Peyer's patch (tissue), 4 donors: Measurements from ENCODE around the gene SPDYE1.
"Not testable (repeated sequence)": the region's sequence is repeated elsewhere in the genome, so short reads cannot be mapped to it uniquely, and the experiment has no call there.

Experiments
- POLR2A ChIP-seq, 2 donors: fragments of 450-650 bp; IDR thresholded peaks; one replicate each; pipeline ENCODE4 v1.5.1; 2017; ENCODE audit warnings: antibody characterized with exemption in 2 of 2, mild to moderate bottlenecking in 2 of 2, moderate library complexity in 2 of 2
- TF ChIP-seq, protein P1 (sequence below), 6 experiments: fragments of 450-650 bp in 4 of 6; fragments of 200-600 bp in 2 of 6; sonication (generic) in 1 of 6; IDR thresholded peaks; one replicate each; pipeline ENCODE4 v1.5.1; 2017 to 2019; ENCODE audit warnings: antibody characterized with exemption in 6 of 6, mild to moderate bottlenecking in 3 of 6, moderate library complexity in 1 of 6

DNA sequence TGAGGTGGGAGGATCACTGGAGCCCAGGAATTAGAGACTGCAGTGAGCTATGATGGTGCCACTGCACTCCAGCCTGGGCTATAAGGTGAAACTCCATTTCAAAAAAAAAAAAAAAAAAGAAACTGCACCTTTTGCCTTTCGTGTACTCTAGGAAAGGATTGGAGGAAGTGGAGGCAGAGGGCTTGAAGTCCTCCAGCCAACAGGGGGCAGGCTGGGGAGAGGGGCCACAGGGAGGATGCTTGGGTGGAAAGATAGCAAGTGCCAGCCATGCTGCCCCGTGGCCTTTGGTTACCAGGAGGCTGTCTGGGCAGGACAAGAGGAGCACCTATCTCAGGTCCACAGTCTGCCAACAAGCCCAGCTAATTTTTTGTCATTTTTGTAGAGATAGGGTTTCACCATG is 14.0 kb upstream of the SPDYE1 start:
- TF ChIP-seq, protein P1, sequence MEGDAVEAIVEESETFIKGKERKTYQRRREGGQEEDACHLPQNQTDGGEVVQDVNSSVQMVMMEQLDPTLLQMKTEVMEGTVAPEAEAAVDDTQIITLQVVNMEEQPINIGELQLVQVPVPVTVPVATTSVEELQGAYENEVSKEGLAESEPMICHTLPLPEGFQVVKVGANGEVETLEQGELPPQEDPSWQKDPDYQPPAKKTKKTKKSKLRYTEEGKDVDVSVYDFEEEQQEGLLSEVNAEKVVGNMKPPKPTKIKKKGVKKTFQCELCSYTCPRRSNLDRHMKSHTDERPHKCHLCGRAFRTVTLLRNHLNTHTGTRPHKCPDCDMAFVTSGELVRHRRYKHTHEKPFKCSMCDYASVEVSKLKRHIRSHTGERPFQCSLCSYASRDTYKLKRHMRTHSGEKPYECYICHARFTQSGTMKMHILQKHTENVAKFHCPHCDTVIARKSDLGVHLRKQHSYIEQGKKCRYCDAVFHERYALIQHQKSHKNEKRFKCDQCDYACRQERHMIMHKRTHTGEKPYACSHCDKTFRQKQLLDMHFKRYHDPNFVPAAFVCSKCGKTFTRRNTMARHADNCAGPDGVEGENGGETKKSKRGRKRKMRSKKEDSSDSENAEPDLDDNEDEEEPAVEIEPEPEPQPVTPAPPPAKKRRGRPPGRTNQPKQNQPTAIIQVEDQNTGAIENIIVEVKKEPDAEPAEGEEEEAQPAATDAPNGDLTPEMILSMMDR (IDR thresholded peaks at IDR 0.05) = not testable (repeated sequence)
- TF ChIP-seq POLR2A (IDR thresholded peaks at IDR 0.05) = not testable (repeated sequence)
